Measurements from ENCODE around the gene ANLN.

The ANLN gene

GRCh38 chr7:36355490-36355889 lies 34.2 kb upstream of the ANLN start:
- no peak for DNase-seq (ENCODE audit: low spot score)
- no peak for TF ChIP-seq CTCF (IDR thresholded peaks at IDR 0.05; ENCODE audit: extremely low read depth, missing control alignments)

- TF ChIP-seq CTCF (IDR thresholded peaks at IDR 0.05; ENCODE audit: extremely low read depth, missing control alignments) = no peak
- DNase-seq (ENCODE audit: low spot score) = no peak
Observed at GRCh38 chr7:36357054-36357453, 32.6 kb upstream of the ANLN start.

GRCh38 chr7:36358589-36358988 lies 31.1 kb upstream of the ANLN start:
- TF ChIP-seq CTCF (IDR thresholded peaks at IDR 0.05; ENCODE audit: extremely low read depth, missing control alignments) = no peak
- DNase-seq (ENCODE audit: low spot score) = no peak

GRCh38 chr7:36360244-36360643 lies 29.4 kb upstream of the ANLN start:
- no peak for DNase-seq (ENCODE audit: low spot score)
- TF ChIP-seq CTCF (IDR thresholded peaks at IDR 0.05; ENCODE audit: extremely low read depth, missing control alignments) = no peak

GRCh38 chr7:36361227-36361626 lies 28.4 kb upstream of the ANLN start:
- no peak for DNase-seq (ENCODE audit: low spot score)
- no peak for TF ChIP-seq CTCF (IDR thresholded peaks at IDR 0.05; ENCODE audit: extremely low read depth, missing control alignments)

GRCh38 chr7:36363515-36363914 lies 26.1 kb upstream of the ANLN start:
- DNase-seq (ENCODE audit: low spot score) = no peak
- no peak for TF ChIP-seq CTCF (IDR thresholded peaks at IDR 0.05; ENCODE audit: extremely low read depth, missing control alignments)

- TF ChIP-seq CTCF (IDR thresholded peaks at IDR 0.05; ENCODE audit: extremely low read depth, missing control alignments) = no peak
- DNase-seq (ENCODE audit: low spot score) = no peak
Observed at GRCh38 chr7:36366005-36366717, 23.5 kb upstream of the ANLN start.

Data from GM20000 (cell line).